Heart left ventricle (tissue), 16 donors: ENCODE data around the gene COQ7. TPM values are rescaled to one million over a fixed set of nuclear protein-coding genes. Genes with fewer than 3 reads are reported as not detected.
A peak's percentile ranks its signal among the peaks of the same experiment; 100 is the strongest.

ENCODE experiments used
- ATAC-seq, 4 donors: fragments of 200-7000 bp; cut with Tn5 transposase; one replicate each; pipeline ENCODE4 v1.9.1; 2020 to 2022; ENCODE audit warnings: moderate library complexity in 4 of 4, mild to moderate bottlenecking in 3 of 4, moderate number of reproducible peaks in 1 of 4
- DNase-seq, 5 donors: peaks; one replicate each; pipeline ENCODE4 v3.0.0-alpha.2; 2020
- H3K27ac ChIP-seq, 12 donors: fragments of 200-600 bp; sonication (generic) in 4 of 12; one replicate each; pipeline versions ENCODE4 v1.5.0 to v1.8.0; 2016 to 2022; ENCODE audit warnings: mild to moderate bottlenecking in 2 of 12
- H3K27me3 ChIP-seq, 9 donors: fragments of 200-600 bp; sonication (generic) in 2 of 9; one replicate each; pipeline versions ENCODE4 v1.5.1 to v1.8.0; 2016 to 2022; ENCODE audit warnings: mild to moderate bottlenecking in 3 of 9
- H3K36me3 ChIP-seq, 9 donors: fragments of 200-600 bp; sonication (generic) in 2 of 9; one replicate each; pipeline versions ENCODE4 v1.5.0 to v1.8.0; 2018 to 2022; ENCODE audit warnings: mild to moderate bottlenecking in 2 of 9
- H3K4me1 ChIP-seq, 12 donors: fragments of 200-600 bp; sonication (generic) in 4 of 12; one replicate each; pipeline versions ENCODE4 v1.5.0 to v1.8.0; 2016 to 2022; ENCODE audit warnings: mild to moderate bottlenecking in 3 of 12
- H3K4me3 ChIP-seq, 12 donors: fragments of 200-600 bp; sonication (generic) in 4 of 12; one replicate each; pipeline versions ENCODE4 v1.5.0 to v1.8.0; 2017 to 2022; ENCODE audit warnings: mild to moderate bottlenecking in 9 of 12, moderate library complexity in 4 of 12
- H3K9me3 ChIP-seq, 12 donors: fragments of 200-600 bp; sonication (generic) in 4 of 12; one replicate each; pipeline versions ENCODE4 v1.5.0 to v1.8.0; 2016 to 2022; ENCODE audit warnings: mild to moderate bottlenecking in 1 of 12
- POLR2A ChIP-seq, 2 donors: fragments of 450-650 bp; IDR thresholded peaks; one replicate each; pipeline ENCODE4 v1.6.1; 2017; ENCODE audit warnings: antibody characterized with exemption in 2 of 2, mild to moderate bottlenecking in 2 of 2, moderate library complexity in 2 of 2
- WGBS, 4 donors: extraction: QIAGEN DNeasy Blood & Tissue Kit in 2 of 4; methylation state at CpG; one replicate each; pipeline versions ENCODE4 v1.1.5 to v1.1.7; 2013 to 2018; 5-methylcytosine and 5-hydroxymethylcytosine counted together
- intact Hi-C, 10 donors: fragments of 100-400 bp; cut with DNase I; formaldehyde crosslinking; loops; one replicate each; pipeline versions ENCODE4 v1.11.1 to v1.14.2; 2022
- polyA plus RNA-seq, 2 donors: library from polyadenylated mRNA; stranded (reverse); fragments of 200-250 nt; gene quantifications; one replicate each; pipeline ENCODE4 v1.2.3, GENCODE V29; 2013
- total RNA-seq, 9 donors: library from RNA; depleted of rRNA in 2 of 9; stranded (reverse); fragments of >200 nt in 2 of 9; fragmentation: NEBNext Ultra II Directional in 3 of 9; extraction: Animal tissue kit (Norgen Biotek cat#: 25700) in 3 of 9; gene quantifications; one replicate each; pipeline versions ENCODE4 v1.1.0 to v1.2.4, GENCODE V29; 2016 to 2023
- TF ChIP-seq, protein P1 (sequence below), 12 donors: fragments of 200-600 bp; sonication (generic) in 4 of 12; IDR thresholded peaks; one replicate each; pipeline versions ENCODE4 v1.5.0 to v1.8.0; 2018 to 2022; ENCODE audit warnings: antibody characterized with exemption in 12 of 12, mild to moderate bottlenecking in 5 of 12
- donor health status: ischemic (EF 13 %, LVEDD 7.1; RV severe dilation, severe dysfunction).
- donor health status: healthy with polysubstance abuse.
- donor health status: DM: no; HTN: yes; CAD: no.
- donor health status: DM: no; HTN: no; CAD: no.
- donor health status: ischemic (EF 25% LVEDD 6.9; RV normal size, moderate dysfunction).
- donor health status: ischemic (EF 25% LVEDD 5.7; RV mildly dilated, moderate dysfunction).
- donor health status: healthy.
- donor health status: DM: yes; HTN: yes; CAD: no.
- donor health status: ischemic (EF 35%, LVEDD 5.7; RV mildly dilated, moderate dysfunction).
- donor health status: nonischemic (EF 11% LVEDD 7.7; RV severe dilation, severe dysfunction).
- donor health status: DM: yes; HTN: yes; CAD: no.
- donor health status: PGD.
- donor health status: ischemic (EF 29% LVEDD 5.4; RV normal size, mild dysfunction).
- donor health status: nonischemic (EF 23%, LVEDD 6.1; RV moderate dilation, normal function).

The COQ7 gene
- total and polyA plus RNA-seq, 11 donors = 23.9 to 45.1 (median 33.3) TPM

DNA sequence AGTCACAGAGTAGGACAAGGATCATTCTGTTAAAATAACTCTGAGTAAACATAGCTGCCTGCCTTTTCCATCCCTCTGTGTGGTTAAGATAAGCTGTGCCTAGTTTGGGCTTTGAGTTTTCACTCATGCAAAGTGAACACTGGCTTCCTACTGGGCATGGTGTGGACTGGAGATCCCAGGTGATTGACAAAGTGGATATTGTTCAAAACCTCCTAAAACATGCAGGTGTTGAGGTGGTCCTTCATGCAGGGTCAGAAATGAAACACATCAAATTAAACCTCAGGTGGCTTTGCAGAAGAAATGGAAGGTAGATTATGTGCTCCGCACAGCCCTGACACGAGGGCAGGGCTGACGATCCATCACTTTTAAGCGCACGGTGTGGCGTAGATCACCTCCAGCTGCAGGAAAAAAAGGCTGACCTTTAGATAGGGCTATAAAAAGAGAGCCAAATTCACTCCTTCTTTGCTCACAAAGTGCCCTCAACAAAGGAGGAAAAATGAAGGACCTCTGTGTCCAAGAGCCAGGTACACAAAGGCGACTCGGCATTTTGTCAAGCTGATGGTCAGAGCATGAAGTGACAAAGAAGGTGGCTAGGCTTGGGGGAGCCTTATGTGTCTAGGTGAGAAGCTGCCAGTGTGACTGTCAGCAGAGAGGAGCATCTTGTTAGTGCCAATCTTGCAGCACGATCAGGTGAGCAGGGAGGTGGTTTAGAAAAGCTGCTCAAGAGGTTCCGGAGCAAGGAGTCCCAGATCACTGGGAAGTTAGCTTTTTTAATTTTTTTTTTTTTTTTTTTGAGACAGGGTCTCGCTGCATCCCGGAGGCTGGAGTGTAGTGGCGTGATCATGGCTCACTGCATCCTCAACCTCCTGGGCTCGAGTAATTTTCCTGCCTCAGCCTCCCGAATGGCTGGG lies 26.5 kb downstream of the COQ7 start:
- Histone ChIP-seq H3K4me1 (peaks cover 0 to 5% (median 0%) of the 10 kb centered on the region in 12 donors), H3K36me3 (no peaks in the 10 kb centered on the region), H3K9me3 (peaks cover 0 to 4% (median 0%) of the 10 kb centered on the region in 12 donors), H3K4me3 (no peak overlapping the region), H3K27me3 (no peaks in the 10 kb centered on the region), H3K27ac (no peak overlapping the region)
- 86 to 88% (median 87%) methylated on average over 15 of the region's 15 CpGs for WGBS, 4 donors
- no peak for DNase-seq
- TF ChIP-seq, protein P1, sequence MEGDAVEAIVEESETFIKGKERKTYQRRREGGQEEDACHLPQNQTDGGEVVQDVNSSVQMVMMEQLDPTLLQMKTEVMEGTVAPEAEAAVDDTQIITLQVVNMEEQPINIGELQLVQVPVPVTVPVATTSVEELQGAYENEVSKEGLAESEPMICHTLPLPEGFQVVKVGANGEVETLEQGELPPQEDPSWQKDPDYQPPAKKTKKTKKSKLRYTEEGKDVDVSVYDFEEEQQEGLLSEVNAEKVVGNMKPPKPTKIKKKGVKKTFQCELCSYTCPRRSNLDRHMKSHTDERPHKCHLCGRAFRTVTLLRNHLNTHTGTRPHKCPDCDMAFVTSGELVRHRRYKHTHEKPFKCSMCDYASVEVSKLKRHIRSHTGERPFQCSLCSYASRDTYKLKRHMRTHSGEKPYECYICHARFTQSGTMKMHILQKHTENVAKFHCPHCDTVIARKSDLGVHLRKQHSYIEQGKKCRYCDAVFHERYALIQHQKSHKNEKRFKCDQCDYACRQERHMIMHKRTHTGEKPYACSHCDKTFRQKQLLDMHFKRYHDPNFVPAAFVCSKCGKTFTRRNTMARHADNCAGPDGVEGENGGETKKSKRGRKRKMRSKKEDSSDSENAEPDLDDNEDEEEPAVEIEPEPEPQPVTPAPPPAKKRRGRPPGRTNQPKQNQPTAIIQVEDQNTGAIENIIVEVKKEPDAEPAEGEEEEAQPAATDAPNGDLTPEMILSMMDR (IDR thresholded peaks at IDR 0.05) = no peak
- no peak for TF ChIP-seq POLR2A (IDR thresholded peaks at IDR 0.05)
- no peak for ATAC-seq
- intact Hi-C loops = loop anchor here in 1 of 10 donors (5.0 kb wide), 1 partner anchor 78 kb away; no protein-coding TSS in a partner anchor

DNA sequence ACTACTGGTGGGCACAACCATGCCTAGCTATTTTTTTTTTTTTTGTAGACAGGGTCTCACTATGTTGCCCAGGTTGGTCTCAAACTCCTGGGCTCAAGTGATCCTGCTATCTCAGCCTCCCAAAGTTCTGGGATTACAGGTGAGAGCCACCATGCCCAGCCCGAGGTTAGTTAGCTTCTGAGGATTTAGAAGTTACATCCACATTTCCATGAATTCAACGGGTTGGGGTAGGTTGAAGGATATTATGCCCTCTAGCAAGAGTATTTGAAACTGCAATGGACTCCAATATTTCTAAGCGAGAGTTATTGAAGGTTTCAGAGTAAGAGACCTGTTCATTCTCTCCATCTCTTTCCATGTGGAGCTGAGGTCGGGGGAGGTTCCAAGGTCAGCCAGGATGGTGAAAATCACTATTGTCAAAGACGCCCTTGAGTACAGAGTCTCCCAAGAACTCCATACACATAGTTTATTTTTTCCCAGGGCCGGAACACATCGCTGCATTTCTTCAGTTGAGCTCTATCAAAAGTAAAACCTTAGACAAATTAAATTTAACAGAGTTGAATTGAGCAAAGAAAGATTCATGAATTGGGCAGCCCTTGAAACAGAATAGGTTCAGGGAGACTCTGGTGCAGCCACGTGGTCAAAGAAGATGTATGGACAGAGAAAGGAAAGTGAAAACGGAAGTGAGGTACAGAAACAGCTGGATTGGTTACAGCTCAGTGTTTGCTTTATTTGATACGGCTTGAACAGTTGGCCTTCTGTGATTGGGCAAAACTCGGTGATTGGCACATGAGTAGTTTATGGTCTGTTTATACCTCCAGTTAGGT lies 27.3 kb downstream of the COQ7 start:
- DNase-seq (no peak), ATAC-seq (no peak)
- Histone ChIP-seq H3K4me1 (peaks cover 0 to 5% (median 0%) of the 10 kb centered on the region in 12 donors), H3K36me3 (no peaks in the 10 kb centered on the region), H3K27ac (no peak overlapping the region), H3K4me3 (no peak overlapping the region), H3K27me3 (no peaks in the 10 kb centered on the region), H3K9me3 (peaks cover 0 to 4% (median 0%) of the 10 kb centered on the region in 12 donors)
- 77 to 82% (median 79%) methylated on average over 11 of the region's 11 CpGs for WGBS, 4 donors
- intact Hi-C loops = loop anchor here in 1 of 10 donors (5.0 kb wide), 1 partner anchor 78 kb away; no protein-coding TSS in a partner anchor
- TF ChIP-seq POLR2A (IDR thresholded peaks at IDR 0.05) = no peak
- TF ChIP-seq, protein P1 (IDR thresholded peaks at IDR 0.05) = peak in 3 of 12 donors; percentile 7 to 14 (median 10)

DNA sequence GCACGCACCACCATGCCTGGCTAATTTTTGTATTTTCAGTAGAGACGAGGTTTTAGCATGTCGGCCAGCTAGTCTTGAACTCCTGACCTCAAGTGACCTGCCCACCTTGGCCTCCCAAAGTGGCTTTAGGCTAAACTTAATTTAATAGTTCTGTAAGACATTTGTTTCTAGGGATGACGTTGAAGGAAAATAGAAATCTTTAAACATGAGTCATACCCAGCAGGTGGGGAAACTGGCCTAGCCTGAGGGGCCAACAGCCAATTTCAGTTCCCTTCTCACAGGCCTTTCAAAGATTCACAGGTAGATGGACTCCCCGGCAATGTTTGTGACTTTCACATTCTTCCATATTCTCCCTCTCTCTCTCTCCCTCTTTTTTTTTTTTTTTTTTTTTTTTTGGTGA lies 28.2 kb downstream of the COQ7 start:
- Histone ChIP-seq H3K36me3 (no peaks in the 10 kb centered on the region), H3K9me3 (peaks cover 0 to 10% (median 0%) of the 10 kb centered on the region in 12 donors), H3K27me3 (no peaks in the 10 kb centered on the region), H3K4me1 (peaks cover 0 to 5% (median 0%) of the 10 kb centered on the region in 12 donors), H3K4me3 (no peak overlapping the region), H3K27ac (no peak overlapping the region)
- intact Hi-C loops = no loop called here
- WGBS, 4 donors = 87 to 90% (median 89%) methylated on average over 5 of the region's 5 CpGs
- no peak for ATAC-seq
- no peak for DNase-seq
- TF ChIP-seq, protein P1 (IDR thresholded peaks at IDR 0.05) = no peak
- no peak for TF ChIP-seq POLR2A (IDR thresholded peaks at IDR 0.05)

DNA sequence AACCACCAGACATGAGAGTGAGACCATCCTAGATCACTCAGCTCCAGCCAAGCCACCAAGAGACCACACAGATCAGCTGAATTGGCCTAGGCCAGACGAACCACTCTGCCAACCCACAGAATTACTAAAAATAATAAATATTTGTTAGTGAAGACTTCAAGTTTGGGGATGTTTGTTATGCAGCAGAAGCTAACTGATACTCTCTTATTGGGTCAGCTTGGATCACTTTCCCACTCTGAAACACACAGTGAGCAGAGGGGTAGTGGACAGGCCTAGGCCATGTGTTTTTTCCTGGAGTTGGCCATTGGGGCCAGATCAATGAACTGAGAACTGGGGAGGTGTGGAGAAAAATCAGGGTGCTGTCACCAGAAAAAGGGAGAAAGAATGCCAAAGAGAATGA lies 30.8 kb downstream of the COQ7 start:
- Histone ChIP-seq H3K27ac (no peak overlapping the region), H3K4me1 (no peaks in the 10 kb centered on the region), H3K4me3 (no peak overlapping the region), H3K36me3 (no peaks in the 10 kb centered on the region), H3K27me3 (no peaks in the 10 kb centered on the region), H3K9me3 (peaks cover 0 to 10% (median 0%) of the 10 kb centered on the region in 12 donors)
- DNase-seq (no peak), ATAC-seq (no peak)
- 71 to 89% (median 84%) methylated on average over 1 of the region's 1 CpG for WGBS, 4 donors
- TF ChIP-seq, protein P1 (IDR thresholded peaks at IDR 0.05) = no peak
- no peak for TF ChIP-seq POLR2A (IDR thresholded peaks at IDR 0.05)
- intact Hi-C loops = no loop called here
